Kidney epithelial cell (primary cell): ENCODE data around the gene STIMATE. TPM values are rescaled to one million over a fixed set of nuclear protein-coding genes. Genes with fewer than 3 reads are reported as not detected.
A peak's percentile ranks its signal among the peaks of the same experiment; 100 is the strongest.

Experiments used
- DNase-seq: peaks from one replicate; pipeline ENCODE4 v3.0.0-alpha.2; 2010; ENCODE audit warnings: low read depth
- H3K27me3 ChIP-seq: 2 replicates; pipeline ENCODE4 v1.6.0; 2011; ENCODE audit warnings: low read length; ENCODE audit not compliant: control insufficient read depth, insufficient read depth
- H3K36me3 ChIP-seq: 2 replicates; pipeline ENCODE4 v1.5.1; 2011; ENCODE audit warnings: low read length; ENCODE audit not compliant: control insufficient read depth, insufficient read depth
- H3K4me3 ChIP-seq: 2 replicates; pipeline ENCODE4 v1.5.1; 2011; ENCODE audit warnings: low read depth, mild to moderate bottlenecking, control low read depth, low read length
- CTCF ChIP-seq: IDR thresholded peaks from 2 replicates; pipeline ENCODE4 v1.5.1; 2011; ENCODE audit warnings: mild to moderate bottlenecking, moderate library complexity, low read length, control low read depth, inconsistent platforms; ENCODE audit not compliant: insufficient read depth, poor library complexity, severe bottlenecking
- total RNA-seq: library from RNA; depleted of rRNA; stranded (reverse); fragments of >200 nt; gene quantifications from 2 replicates; pipeline ENCODE4 v1.2.3, GENCODE V29; 2015

The STIMATE gene
- total RNA-seq, 1 donor from 2014 or later = 15.2 TPM

- no peaks in the 10 kb centered on the region for H3K27me3 ChIP-seq
- DNase-seq = no peak
Observed at GRCh38 chr3:52794612-52795099, 102.7 kb downstream of the STIMATE start, which contains the start of gene ITIH3. ITIH3 (plus strand) TSS chr3:52794796; CDS start chr3:52794804, 8 bp downstream.

GRCh38 chr3:52793702-52794611 is 103.4 kb downstream of the STIMATE start:
- H3K27me3 ChIP-seq = no peaks in the 10 kb centered on the region
- no peak for TF ChIP-seq CTCF
- DNase-seq = no peak
- no peak overlapping the region for H3K4me3 ChIP-seq
- no peaks in the 10 kb centered on the region for H3K36me3 ChIP-seq

More at GRCh38 chr3:52794612-52795099, 102.7 kb downstream of the STIMATE start, which contains the start of gene ITIH3:
- H3K4me3 ChIP-seq = no peak within 1 kb of the TSS
- no peaks in the 10 kb centered on the region for H3K36me3 ChIP-seq
- TF ChIP-seq CTCF = no peak

- no peaks in the 10 kb centered on the region for H3K36me3 ChIP-seq
- TF ChIP-seq CTCF = no peak
- no peak overlapping the region for H3K4me3 ChIP-seq
- peaks cover 2% of the 10 kb centered on the region for H3K27me3 ChIP-seq
- no peak for DNase-seq
Observed at GRCh38 chr3:52792961-52793695, 104.2 kb downstream of the STIMATE start.

- TF ChIP-seq CTCF = peak; percentile 5
- no peak for DNase-seq
- Histone ChIP-seq H3K27me3 (peaks cover 5% of the 10 kb centered on the region), H3K4me3 (no peak overlapping the region), H3K36me3 (no peaks in the 10 kb centered on the region)
Observed at GRCh38 chr3:52792413-52792812, 104.9 kb downstream of the STIMATE start.

GRCh38 chr3:52791928-52792327 is 105.4 kb downstream of the STIMATE start:
- no peak for DNase-seq
- Histone ChIP-seq H3K27me3 (peaks cover 5% of the 10 kb centered on the region), H3K4me3 (no peak overlapping the region), H3K36me3 (no peaks in the 10 kb centered on the region)
- TF ChIP-seq CTCF = no peak
